Measurements from ENCODE around the gene HMGCLL1.

Gene HMGCLL1

GRCh38 chr6:55578537-55579363, at the start of gene HMGCLL1:
TSS of gene HMGCLL1 (minus strand) at chr6:55579192. CDS start at chr6:55579055, 137 bp downstream.
- Mint-ChIP-seq H3K9me3 (no peaks in the 10 kb centered on the region), H3K36me3 (no peaks in the 10 kb centered on the region), H3K27ac (no peak within 1 kb of the TSS), H3K27me3 (peaks cover 8% of the 10 kb centered on the region), H3K4me1 (no peaks in the 10 kb centered on the region), H3K4me3 (no peak within 1 kb of the TSS)
- no peak for DNase-seq
- CTCF ChIA-PET = no interaction called here

DNA sequence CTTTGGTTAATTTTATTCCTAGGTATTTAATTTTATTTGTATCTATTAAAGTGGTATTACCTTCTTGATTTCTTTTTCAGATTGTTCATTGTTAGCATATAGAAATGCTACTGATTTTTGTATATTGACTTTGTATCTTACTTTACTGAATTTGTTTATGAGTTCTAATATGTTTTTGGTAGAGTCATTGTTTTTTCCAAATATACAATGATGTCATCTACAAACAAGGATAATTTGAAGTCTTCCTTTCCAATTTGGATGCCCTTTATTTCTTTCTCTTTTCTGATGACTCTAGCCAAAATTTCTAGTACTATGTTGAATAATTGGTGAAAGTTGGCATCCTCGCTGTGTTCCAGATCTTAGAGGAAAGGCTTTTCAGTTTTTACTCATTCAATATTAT, 43.0 kb upstream of the HMGCLL1 start:
- no peaks in the 10 kb centered on the region for H3K27me3 Mint-ChIP-seq
- CTCF ChIA-PET = no interaction called here
- H3K4me1 Mint-ChIP-seq = no peaks in the 10 kb centered on the region
- no peaks in the 10 kb centered on the region for H3K36me3 Mint-ChIP-seq
- no peak for DNase-seq
- H3K9me3 Mint-ChIP-seq = peaks cover 9% of the 10 kb centered on the region
- no peak overlapping the region for H3K27ac Mint-ChIP-seq
- H3K4me3 Mint-ChIP-seq = no peak overlapping the region

DNA sequence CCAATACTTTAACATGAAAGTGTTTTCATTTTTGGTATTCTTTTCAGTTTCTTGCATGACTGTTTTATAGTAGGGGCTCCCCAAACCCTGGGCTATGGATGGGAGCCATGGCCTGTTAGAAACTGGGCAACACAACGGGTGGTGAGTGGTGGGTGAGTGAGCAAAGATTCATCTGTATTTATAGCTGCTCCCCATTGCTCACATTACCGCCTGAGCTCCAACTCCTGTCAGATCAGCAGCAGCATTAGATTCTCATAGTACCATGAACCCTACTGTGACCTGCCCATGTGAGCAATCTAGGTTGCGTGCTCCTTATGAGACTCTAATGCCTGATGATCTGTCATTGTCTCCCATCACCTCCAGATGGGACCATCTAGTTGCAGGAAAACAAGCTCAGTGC, 42.3 kb upstream of the HMGCLL1 start:
- Mint-ChIP-seq H3K9me3 (peaks cover 5% of the 10 kb centered on the region), H3K4me1 (no peaks in the 10 kb centered on the region), H3K36me3 (no peaks in the 10 kb centered on the region), H3K4me3 (no peak overlapping the region), H3K27me3 (no peaks in the 10 kb centered on the region), H3K27ac (no peak overlapping the region)
- DNase-seq = no peak
- CTCF ChIA-PET = no interaction called here

- Mint-ChIP-seq H3K27me3 (no peaks in the 10 kb centered on the region), H3K27ac (no peak overlapping the region), H3K36me3 (no peaks in the 10 kb centered on the region), H3K4me1 (no peaks in the 10 kb centered on the region), H3K9me3 (peaks cover 8% of the 10 kb centered on the region), H3K4me3 (no peak overlapping the region)
- no peak for DNase-seq
- CTCF ChIA-PET = interaction anchor here (0.6 to 1.0 kb wide), 2 partner anchors 172 to 218 kb away, joined by 3 read pairs; no protein-coding TSS in a partner anchor
Measured at GRCh38 chr6:55617272-55617671, 38.3 kb upstream of the HMGCLL1 start.

DNA sequence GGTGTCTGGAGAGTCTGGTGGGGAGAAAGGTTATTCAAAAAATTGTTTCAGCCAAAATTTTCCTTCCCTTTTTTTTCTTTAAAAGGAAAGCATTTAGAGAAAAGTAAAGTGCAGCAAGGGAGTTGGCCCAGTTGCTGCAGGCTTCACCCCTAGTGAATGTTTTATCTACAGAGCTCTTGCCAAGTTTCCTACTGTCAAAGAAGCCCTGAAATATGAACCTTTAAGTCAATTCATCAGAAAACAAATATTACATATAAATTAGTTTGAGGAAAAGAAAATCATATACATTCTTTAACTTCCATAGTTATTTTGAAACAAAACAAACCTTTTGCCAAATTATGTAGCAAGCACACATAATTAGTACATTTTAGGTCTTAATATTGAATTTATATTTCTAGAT, 25.0 kb upstream of the HMGCLL1 start:
- Mint-ChIP-seq H3K36me3 (no peaks in the 10 kb centered on the region), H3K27me3 (no peaks in the 10 kb centered on the region), H3K4me3 (no peak overlapping the region), H3K9me3 (peaks cover 3% of the 10 kb centered on the region), H3K4me1 (no peaks in the 10 kb centered on the region), H3K27ac (no peak overlapping the region)
- CTCF ChIA-PET = no interaction called here
- DNase-seq = no peak

DNA sequence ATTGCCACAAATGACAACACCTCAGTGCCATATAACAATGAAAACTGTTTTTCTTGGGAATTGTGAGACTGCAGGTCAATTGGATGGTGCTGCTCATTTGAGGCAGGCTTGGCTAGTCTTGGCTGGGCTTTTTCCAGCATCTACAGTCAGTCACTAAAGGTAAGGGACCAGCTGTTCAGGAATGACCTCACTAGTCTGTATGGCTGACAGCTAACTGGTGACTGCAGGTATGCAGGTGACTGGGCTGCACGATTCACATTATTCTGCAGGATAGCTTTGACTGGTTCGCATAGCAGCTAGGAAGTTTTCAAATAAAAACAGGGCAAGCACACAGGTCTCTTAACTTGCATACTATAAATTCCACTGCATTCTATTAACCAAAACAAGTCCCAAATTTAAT, 22.1 kb upstream of the HMGCLL1 start:
- H3K9me3 Mint-ChIP-seq = no peaks in the 10 kb centered on the region
- H3K4me1 Mint-ChIP-seq = no peaks in the 10 kb centered on the region
- H3K36me3 Mint-ChIP-seq = no peaks in the 10 kb centered on the region
- no peaks in the 10 kb centered on the region for H3K27me3 Mint-ChIP-seq
- no peak for DNase-seq
- no peak overlapping the region for H3K27ac Mint-ChIP-seq
- CTCF ChIA-PET = no interaction called here
- no peak overlapping the region for H3K4me3 Mint-ChIP-seq

GRCh38 chr6:55594442-55594841, 15.4 kb upstream of the HMGCLL1 start:
- Mint-ChIP-seq H3K27me3 (no peaks in the 10 kb centered on the region), H3K4me3 (no peak overlapping the region), H3K9me3 (no peaks in the 10 kb centered on the region), H3K27ac (no peak overlapping the region), H3K36me3 (no peaks in the 10 kb centered on the region), H3K4me1 (no peaks in the 10 kb centered on the region)
- no peak for DNase-seq
- CTCF ChIA-PET = no interaction called here

DNA sequence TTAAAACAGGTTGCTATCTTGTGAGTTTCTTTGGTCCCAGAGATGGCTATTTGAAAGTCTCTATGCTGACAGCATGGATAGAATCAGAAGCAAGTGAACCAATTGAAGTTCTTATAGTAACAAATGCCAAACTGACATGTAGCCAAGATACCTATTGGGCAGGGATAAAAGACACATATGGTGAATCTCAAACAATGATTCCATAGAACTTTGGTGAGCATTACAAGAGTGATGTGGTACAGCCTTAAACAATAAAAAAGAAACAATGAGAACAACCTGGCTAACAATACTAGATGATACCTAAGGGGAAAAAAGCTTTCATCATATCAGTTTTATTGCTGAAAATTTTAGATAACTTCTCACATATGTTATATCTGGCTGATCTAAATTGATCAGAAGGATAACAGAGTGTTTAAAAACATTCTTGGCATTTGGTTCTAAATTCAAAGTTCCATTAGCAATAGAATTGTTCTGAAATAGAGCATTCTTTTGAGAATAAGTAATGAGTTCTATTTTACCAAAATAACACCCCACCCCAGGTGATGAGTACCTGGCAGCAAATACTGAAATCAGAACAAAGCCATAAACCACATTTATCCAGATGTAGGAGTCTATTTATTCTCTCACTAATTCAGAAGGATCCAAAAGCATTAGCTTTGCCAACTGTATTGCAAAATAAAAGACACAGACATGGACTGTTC, 5.8 kb upstream of the HMGCLL1 start:
- no peak overlapping the region for H3K27ac Mint-ChIP-seq
- CTCF ChIA-PET = no interaction called here
- no peak for DNase-seq
- H3K36me3 Mint-ChIP-seq = no peaks in the 10 kb centered on the region
- peaks cover 6% of the 10 kb centered on the region for H3K9me3 Mint-ChIP-seq
- no peaks in the 10 kb centered on the region for H3K27me3 Mint-ChIP-seq
- H3K4me1 Mint-ChIP-seq = no peaks in the 10 kb centered on the region
- no peak overlapping the region for H3K4me3 Mint-ChIP-seq

- CTCF ChIA-PET = no interaction called here
- Mint-ChIP-seq H3K4me3 (no peak overlapping the region), H3K27ac (no peak overlapping the region), H3K36me3 (no peaks in the 10 kb centered on the region), H3K4me1 (no peaks in the 10 kb centered on the region), H3K27me3 (peaks cover 8% of the 10 kb centered on the region), H3K9me3 (peaks cover 2% of the 10 kb centered on the region)
- no peak for DNase-seq
Measured at GRCh38 chr6:55576811-55577210, 2.2 kb downstream of the HMGCLL1 start.

DNA sequence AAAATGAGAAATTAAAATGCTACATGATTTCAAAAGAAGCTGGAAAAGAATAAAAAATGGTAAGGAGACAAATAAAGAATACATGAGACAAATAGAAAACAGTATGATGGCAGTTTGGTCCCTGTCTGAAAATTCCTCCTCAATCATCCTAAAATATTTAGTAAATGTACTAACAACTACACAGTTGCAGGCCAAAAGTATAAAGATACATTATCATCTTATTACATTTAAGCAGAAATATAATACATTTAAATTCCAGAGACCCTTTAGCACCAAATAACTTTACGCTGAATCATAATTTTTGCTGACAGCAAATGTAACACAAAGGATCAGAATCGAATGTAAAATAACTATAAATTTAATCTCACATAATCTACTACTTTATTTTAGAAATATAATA, 4.4 kb downstream of the HMGCLL1 start:
- CTCF ChIA-PET = no interaction called here
- DNase-seq = no peak

GRCh38 chr6:55569638-55570037, 9.4 kb downstream of the HMGCLL1 start:
- Mint-ChIP-seq H3K27ac (no peak overlapping the region), H3K9me3 (peaks cover 2% of the 10 kb centered on the region), H3K27me3 (no peaks in the 10 kb centered on the region), H3K4me1 (no peaks in the 10 kb centered on the region), H3K4me3 (no peak overlapping the region), H3K36me3 (no peaks in the 10 kb centered on the region)
- no peak for DNase-seq
- CTCF ChIA-PET = no interaction called here

More for the DNA sequence above, 4.4 kb downstream of the HMGCLL1 start:
- Mint-ChIP-seq H3K9me3 (peaks cover 2% of the 10 kb centered on the region), H3K36me3 (no peaks in the 10 kb centered on the region), H3K27me3 (peaks cover 8% of the 10 kb centered on the region), H3K27ac (no peak overlapping the region), H3K4me1 (no peaks in the 10 kb centered on the region), H3K4me3 (no peak overlapping the region)

GRCh38 chr6:55568808-55569439, 10.1 kb downstream of the HMGCLL1 start:
- H3K9me3 Mint-ChIP-seq = peaks cover 2% of the 10 kb centered on the region
- CTCF ChIA-PET = no interaction called here
- H3K27me3 Mint-ChIP-seq = no peaks in the 10 kb centered on the region
- H3K27ac Mint-ChIP-seq = no peak overlapping the region
- no peak for DNase-seq
- H3K36me3 Mint-ChIP-seq = no peaks in the 10 kb centered on the region
- no peak overlapping the region for H3K4me3 Mint-ChIP-seq
- H3K4me1 Mint-ChIP-seq = no peaks in the 10 kb centered on the region

DNA sequence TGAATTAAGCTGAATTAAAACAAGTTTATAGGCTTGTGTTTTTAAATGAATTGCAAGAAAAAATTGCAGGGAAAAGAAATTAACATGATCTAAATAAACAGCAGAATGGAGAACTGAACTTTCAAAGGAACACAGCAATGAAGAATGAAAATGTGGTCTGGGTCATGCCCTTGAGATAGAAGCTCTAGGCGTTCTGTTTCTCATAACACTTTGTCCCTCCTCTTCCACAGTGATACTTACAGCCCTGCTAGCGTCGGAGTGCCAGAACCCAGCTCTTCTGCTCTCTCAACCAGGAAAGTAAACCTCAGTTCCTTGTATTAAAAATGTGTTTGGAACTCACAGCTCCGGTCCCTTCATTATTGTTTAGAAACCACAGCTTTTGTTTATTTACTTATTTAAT, 11.4 kb downstream of the HMGCLL1 start:
- DNase-seq = no peak
- no peaks in the 10 kb centered on the region for H3K4me1 Mint-ChIP-seq
- H3K36me3 Mint-ChIP-seq = no peaks in the 10 kb centered on the region
- no peaks in the 10 kb centered on the region for H3K9me3 Mint-ChIP-seq
- CTCF ChIA-PET = no interaction called here
- H3K27me3 Mint-ChIP-seq = no peaks in the 10 kb centered on the region
- H3K4me3 Mint-ChIP-seq = no peak overlapping the region
- H3K27ac Mint-ChIP-seq = no peak overlapping the region

GRCh38 chr6:55566036-55566710, 12.8 kb downstream of the HMGCLL1 start:
- Mint-ChIP-seq H3K27me3 (no peaks in the 10 kb centered on the region), H3K27ac (no peak overlapping the region), H3K9me3 (no peaks in the 10 kb centered on the region), H3K4me3 (no peak overlapping the region), H3K36me3 (no peaks in the 10 kb centered on the region), H3K4me1 (no peaks in the 10 kb centered on the region)
- DNase-seq = no peak
- CTCF ChIA-PET = no interaction called here
